Hematopoietic multipotent progenitor cell treated with erythropoietin and hydrocortisone succinate and interleukin-3 and kit ligand, for 6 days (in vitro differentiated cells): Measurements from ENCODE around the gene ABCB6.
"Not testable (repeated sequence)": the region's sequence is repeated elsewhere in the genome, so short reads cannot be mapped to it uniquely, and the experiment has no call there.

ENCODE experiments used
- DNase-seq: peaks from one replicate; pipeline ENCODE4 v3.0.0-alpha.2; 2015

Gene ABCB6

DNA sequence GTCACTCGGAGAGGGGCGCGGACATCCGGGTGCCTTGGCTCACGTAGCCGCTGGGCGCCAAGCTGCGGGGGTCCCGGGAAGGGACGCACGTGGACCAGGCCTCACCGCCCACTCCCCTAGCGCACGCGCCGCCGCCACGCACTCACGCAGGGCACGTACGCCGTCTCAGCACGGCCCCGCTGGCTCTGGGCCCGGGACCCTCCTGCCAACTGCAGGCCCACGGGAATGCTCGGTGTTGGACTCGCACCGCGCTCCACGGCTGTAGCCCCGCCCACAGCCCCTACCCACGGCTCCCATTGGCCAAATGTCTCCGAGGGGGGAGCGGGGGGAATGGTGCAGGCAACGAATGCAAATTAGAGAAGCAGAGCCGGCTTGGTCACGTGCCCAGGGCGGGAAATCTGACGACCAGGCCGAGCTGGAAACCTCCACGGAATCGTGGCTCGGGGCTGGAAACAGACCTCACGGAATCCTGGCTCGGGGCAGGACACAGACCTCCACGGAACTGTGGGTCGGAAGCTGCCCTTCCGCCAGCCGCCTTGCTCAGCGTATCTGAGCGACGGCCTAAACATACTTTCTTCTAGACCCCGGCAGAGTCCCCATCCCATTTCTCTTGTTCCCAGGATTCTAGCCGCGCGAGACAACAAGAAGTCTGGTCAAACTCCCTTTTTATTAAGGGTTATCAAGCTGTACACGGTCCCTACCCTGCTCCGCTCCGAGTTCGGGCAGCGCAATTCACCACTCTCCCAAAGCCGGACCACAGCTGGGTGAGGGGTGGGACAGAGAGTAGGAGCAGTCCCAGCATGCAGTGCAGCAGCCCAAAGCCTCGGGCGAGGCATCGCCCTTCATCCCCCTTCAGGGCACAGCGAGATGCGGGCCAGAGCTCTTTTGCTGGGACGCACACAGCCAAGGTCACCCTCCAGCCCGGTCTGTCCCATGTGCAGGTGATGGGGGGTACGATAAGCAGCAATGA lies at the start of gene ABCB6:
Gene ABCB6, minus strand, starts transcription at position 227 of the 970 bp plus-strand sequence. CDS start 285 bp downstream, outside the sequence.
- peak; percentile 97 for DNase-seq

- DNase-seq: no peak
These were observed 49.5 kb upstream of the ABCB6 start for GRCh38 chr2:219268294-219268693.

GRCh38 chr2:219266886-219267285 lies 48.1 kb upstream of the ABCB6 start:
- no peak for DNase-seq

DNA sequence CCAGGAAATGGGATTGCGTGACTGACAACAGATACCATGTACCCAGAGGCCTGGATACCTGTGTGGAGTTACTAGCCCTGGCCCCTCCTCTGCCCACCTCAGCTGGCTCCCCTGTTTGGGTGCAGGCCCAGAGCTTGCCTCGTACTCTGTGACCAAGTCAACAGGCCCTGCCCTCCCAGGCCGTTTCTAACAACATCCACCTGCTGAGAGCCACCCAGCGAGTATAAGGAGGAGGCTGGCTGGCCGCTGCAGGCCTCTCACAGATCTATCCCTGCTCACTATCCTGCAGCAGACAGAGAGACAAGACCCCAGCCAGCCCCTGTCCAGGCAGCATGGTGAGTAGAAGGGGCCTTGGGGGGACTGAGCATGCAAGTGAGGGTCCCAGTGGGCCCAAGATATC lies 47.5 kb upstream of the ABCB6 start:
- DNase-seq: no peak

- DNase-seq: no peak
These were observed 42.5 kb upstream of the ABCB6 start for GRCh38 chr2:219261024-219261855.

DNA sequence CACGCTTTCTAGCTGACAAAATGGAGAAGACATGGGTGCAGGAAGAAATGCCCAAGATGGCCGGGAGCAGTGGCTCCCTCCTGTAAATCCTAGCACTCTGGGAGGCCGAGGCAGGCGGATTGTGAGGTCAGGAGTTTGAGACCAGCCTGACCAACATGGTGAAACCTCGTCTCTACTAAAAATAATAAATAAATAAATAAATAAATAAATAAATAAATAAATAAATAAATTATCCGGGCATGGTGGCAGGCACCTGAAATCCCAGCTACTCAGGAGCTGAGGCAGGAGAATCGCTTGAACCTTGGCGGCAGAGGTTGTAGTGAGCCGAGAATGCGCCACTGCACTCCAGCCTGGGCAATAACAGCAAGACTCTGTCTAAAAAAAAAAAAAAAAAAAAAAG lies 40.2 kb upstream of the ABCB6 start:
- not testable (repeated sequence) for DNase-seq

GRCh38 chr2:219254590-219255201 lies 35.9 kb upstream of the ABCB6 start:
- DNase-seq: peak; percentile 56

DNA sequence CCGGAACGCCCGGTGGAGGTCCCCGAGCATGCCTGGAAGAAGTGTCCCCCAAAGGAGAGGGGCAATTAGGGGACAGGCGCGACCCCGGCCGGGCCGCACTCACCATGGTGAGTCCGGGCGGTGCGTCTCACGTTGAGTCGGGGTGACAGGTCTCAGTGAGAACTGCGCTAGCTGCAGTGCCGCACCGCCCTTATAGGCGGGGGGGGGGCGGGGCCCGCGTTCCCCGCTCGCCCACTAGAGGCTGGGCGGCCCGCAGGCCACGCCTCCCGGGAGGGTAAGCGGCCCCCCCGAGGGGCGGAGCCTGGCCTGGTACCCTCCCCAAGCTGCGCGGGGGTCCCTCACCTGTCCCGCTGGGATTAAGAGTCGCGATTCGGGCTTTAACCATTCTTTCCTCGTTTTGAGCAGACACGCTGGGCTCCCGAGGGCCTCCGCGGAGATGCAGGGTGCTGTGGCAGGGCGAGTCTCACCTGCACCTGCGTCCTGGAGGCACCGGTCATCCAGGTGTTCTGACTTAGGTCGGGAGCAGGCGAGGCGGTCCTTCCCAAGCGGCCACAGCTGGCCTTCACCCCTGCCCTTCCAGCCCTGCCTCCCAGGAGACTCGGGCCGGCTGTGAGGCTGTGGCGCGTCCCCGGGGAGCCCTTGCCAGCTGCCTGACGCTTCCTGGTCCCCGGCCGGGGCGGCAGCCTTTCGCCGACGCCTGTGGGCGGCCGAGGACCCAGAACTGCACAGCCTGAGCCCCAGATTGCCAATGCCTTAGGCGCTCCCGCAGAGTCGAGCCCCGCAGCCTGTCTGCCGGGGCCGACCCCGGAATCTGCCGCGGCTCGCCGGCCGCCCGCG lies 35.2 kb upstream of the ABCB6 start, which contains the start of gene TUBA4A:
Gene TUBA4A, minus strand, starts transcription at position 166 of the 837 bp plus-strand sequence. Its CDS starts 60 bp downstream, at position 106.
- DNase-seq: peak; percentile 89

DNA sequence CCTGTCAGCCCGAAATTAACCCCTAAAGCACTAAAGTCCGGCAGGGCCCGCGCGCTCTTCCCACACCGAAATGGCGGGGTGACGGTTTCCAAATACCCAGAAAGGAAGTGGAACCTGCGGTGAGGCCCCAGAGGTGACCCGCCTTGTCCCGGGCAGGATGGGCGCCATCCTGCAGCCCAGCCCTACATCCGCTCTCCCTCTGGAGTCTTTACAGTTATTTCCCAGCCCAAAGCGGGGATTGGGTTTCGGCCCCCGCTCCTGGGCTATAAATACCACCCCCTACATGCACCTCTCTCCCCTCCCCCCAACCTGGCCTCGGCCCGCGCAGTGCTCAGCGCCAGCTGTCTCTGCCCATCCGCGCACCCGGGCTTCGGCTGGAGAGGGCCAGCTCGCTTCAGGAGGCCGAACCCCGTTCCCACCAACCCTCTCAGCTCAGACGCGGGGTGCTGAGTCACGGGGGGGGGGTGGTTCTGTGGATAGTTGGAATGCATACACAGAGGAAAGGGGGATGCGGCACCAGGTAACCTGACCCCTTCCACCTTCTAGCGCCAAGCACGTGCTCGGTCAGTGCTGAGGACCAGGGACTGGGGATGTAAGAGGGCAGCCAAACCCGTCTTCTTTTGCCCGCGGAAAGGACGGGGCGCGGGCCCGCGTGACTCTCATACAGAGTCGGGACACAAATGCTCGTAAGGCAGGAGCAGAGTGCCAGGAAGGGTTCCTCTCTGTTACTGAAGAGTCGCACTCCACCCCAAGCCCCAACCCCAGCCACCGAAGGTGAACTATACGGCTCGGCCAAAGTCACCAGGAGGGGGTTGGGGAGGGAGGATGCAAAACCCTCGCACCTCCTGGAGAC lies 34.4 kb upstream of the ABCB6 start, which contains the start of gene TUBA4B:
Gene TUBA4B, plus strand, starts transcription at position 344 of the 853 bp plus-strand sequence. Its CDS starts 165 bp downstream, at position 509.
- peak; percentile 50 for DNase-seq

- DNase-seq: no peak
These were observed 33.8 kb upstream of the ABCB6 start for GRCh38 chr2:219252570-219252899.

DNA sequence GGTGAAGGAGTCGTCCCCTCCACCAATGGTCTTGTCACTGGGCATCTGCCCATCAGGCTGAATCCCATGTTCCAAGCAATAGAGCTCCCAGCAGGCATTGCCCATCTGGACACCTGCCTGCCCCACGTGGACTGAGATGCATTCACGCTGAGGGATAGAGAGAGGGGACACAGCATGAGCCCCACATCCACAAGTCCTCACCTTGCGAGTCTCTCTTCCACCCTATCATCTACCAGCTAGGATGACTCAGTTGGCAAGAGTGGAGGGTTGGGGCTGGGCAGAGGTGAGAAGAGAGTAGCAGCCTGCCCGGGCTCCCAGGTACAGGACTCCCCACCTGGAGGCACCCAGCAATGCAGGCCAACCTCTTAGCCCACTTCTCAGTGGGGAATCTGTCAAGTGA lies 33.3 kb upstream of the ABCB6 start:
- DNase-seq: no peak

DNA sequence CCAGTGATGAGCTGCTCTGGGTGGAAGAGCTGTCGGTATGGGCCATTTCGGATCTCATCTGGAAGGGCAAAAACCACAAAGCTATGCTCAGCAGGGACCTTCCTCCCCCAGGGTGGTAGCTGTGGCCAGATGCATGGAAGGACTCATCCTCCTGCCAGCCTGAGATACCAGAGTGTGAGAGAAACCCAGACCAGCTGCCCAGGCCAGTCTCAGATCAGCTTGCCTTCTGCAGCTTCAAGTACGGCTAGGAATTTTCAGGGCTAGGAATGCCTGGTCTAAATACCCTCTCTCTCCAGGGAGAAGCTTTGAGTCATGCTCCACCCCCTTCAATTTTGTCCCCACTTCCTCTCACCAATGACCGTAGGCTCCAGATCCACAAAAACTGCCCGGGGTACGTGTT lies 32.9 kb upstream of the ABCB6 start:
- no peak for DNase-seq

GRCh38 chr2:219250049-219250781 lies 31.5 kb upstream of the ABCB6 start:
- peak; percentile 53 for DNase-seq

DNA sequence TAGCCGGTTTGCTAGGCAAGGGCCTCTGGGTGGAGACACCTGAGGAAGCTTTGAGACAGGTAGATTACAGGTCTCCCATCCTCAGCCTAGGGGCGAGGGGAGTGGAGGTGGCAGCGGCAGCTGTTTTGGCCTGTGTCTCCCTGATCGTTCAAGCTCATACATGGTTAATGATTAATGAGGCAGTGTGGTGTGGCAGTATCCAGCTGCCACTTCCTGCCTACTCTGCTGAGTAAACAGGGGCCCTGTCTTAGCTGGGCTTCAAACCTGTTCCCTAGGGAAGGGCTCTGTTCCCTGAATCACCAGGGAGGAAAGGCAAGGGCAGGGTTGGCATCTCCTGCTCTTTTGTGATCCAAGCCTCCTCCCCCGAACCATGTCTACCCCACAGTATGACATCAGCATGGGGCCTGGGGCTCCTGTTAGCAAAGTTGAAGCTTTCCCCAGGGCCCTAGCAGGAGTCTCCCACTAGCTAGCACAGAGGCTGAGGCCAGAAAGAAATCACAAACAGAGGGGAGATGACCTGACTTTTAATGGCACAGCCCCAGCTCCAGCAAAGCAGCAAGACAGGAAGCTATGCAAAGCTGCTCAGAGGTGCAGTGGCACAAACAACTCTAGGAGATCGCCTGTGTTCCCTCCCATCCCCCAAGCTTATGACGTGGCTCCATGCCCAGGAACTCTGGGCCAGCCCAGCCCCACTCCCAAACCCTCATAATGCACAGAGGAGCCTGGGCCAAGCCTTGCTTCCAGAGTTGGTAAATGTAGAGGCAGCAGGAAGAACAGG lies 30.6 kb upstream of the ABCB6 start:
- peak; percentile 80 for DNase-seq

DNA sequence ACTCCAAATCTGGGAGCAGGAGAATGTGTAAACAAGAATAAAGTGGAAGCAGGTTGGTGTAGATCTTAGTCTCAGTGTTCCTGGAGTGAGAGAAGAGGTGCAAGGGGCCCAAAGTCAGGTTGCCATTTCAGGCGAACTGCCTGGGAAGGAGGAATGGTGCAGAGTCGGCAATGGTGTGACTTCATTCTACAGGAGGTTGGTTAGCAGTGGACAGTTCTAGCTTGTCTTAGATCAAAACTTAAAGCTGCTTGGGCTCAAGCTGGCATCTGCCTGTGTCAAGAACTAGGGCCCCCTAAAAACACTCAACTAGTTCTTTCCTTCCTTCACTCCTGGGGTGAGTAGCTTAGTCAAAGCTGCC lies 30.1 kb upstream of the ABCB6 start:
- no peak for DNase-seq

GRCh38 chr2:219247678-219248642 lies 29.2 kb upstream of the ABCB6 start:
- DNase-seq: peak; percentile 56

GRCh38 chr2:219246559-219246958 lies 27.8 kb upstream of the ABCB6 start:
- no peak for DNase-seq

DNA sequence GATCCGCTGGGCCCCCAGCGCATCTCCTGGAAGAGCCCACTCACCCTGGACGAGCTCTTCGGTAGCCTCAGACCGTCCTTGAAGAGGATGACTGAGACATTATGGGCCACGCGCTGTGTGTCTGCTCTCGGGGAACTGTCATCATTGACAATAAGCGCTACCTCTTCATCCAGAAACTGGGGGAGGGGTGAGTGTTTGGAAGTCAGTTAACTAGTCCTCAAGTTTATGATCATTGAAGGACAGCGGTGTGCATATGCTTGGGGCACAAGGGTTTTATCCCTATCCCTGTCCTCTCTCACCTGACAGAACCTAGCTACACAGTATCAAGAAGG lies 27.1 kb upstream of the ABCB6 start:
- DNase-seq: peak; percentile 39
